ENCODE measurements around the gene KLK7. TPM values are rescaled to one million over a fixed set of nuclear protein-coding genes. Genes with fewer than 3 reads are reported as not detected.

Gene KLK7
- total and polyA plus RNA-seq, 10 of the 15 experiments (the other 5 are each of a cell fraction or from before 2014, with no cell fraction given): not detected

DNA sequence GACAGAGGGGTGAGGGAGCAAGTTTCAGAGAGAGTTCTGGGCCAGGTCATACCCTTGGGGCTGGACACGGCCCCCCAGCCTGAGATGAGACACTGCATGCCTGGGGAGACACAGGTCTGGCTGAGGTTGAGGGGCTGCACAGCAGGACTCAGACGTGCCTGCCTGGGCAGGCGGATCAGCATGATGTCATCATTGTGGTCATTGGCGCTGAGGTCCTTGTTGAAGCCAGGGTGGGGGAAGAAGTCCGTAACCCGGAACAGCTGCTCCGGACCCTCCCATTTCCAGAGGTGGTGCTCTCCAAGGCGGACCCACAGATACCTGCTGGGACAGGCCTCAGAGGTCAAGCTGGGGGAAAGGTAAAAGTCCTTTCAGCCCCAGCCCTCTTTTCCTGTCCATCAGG is 22.7 kb upstream of the KLK7 start (continued):
- TF ChIP-seq, protein P1, sequence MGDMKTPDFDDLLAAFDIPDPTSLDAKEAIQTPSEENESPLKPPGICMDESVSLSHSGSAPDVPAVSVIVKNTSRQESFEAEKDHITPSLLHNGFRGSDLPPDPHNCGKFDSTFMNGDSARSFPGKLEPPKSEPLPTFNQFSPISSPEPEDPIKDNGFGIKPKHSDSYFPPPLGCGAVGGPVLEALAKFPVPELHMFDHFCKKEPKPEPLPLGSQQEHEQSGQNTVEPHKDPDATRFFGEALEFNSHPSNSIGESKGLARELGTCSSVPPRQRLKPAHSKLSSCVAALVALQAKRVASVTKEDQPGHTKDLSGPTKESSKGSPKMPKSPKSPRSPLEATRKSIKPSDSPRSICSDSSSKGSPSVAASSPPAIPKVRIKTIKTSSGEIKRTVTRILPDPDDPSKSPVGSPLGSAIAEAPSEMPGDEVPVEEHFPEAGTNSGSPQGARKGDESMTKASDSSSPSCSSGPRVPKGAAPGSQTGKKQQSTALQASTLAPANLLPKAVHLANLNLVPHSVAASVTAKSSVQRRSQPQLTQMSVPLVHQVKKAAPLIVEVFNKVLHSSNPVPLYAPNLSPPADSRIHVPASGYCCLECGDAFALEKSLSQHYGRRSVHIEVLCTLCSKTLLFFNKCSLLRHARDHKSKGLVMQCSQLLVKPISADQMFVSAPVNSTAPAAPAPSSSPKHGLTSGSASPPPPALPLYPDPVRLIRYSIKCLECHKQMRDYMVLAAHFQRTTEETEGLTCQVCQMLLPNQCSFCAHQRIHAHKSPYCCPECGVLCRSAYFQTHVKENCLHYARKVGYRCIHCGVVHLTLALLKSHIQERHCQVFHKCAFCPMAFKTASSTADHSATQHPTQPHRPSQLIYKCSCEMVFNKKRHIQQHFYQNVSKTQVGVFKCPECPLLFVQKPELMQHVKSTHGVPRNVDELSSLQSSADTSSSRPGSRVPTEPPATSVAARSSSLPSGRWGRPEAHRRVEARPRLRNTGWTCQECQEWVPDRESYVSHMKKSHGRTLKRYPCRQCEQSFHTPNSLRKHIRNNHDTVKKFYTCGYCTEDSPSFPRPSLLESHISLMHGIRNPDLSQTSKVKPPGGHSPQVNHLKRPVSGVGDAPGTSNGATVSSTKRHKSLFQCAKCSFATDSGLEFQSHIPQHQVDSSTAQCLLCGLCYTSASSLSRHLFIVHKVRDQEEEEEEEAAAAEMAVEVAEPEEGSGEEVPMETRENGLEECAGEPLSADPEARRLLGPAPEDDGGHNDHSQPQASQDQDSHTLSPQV (IDR thresholded peaks at IDR 0.05): no peak
- no peak for TF ChIP-seq MEF2B (IDR thresholded peaks at IDR 0.05; ENCODE audit: partially characterized antibody, poor library complexity, severe bottlenecking)
- TF ChIP-seq SUPT20H (IDR thresholded peaks at IDR 0.05; ENCODE audit: borderline replicate concordance, control insufficient read depth, low read depth, low read length): no peak

DNA sequence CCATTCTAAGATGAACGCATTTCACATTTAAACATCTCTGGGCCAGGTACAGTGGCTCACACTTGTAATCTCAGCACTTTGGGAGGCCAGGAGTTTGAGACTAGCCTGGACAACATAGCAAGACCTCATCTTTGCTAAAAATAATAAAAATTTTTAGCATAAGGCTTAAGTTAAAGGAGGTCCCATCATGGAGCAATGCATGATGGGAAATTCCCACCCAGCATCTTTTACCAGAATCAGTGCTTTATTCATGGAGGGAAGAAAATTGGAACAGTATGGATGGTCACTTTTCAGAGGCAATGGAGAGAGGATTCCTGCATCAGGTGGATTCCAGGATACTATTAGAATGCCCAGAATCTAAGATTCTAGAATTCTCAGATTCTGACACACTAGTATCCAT is 21.5 kb upstream of the KLK7 start:
- no peaks in the 10 kb centered on the region for H3K27me3 ChIP-seq (replicated peaks in 1 of 2; ENCODE audit: control insufficient read depth in 2 of 2, insufficient read depth in 2 of 2, low read length in 1 of 2)
- DNase-seq (ENCODE audit: low read depth, low spot score) (no peak), FAIRE-seq (no peak), ATAC-seq (no peak)
- H3K9ac ChIP-seq (ENCODE audit: control insufficient read depth, insufficient read depth, low read length): no peak overlapping the region
- no peak for TF ChIP-seq ATF7 (IDR thresholded peaks at IDR 0.05; ENCODE audit: low read depth)
- TF ChIP-seq POLR2A (IDR thresholded peaks at IDR 0.05; ENCODE audit: low read depth, low read length): no peak
- TF ChIP-seq ZNF622 (IDR thresholded peaks at IDR 0.05): no peak
- no peak for TF ChIP-seq EGR1 (IDR thresholded peaks at IDR 0.05; ENCODE audit: borderline replicate concordance in 1 of 2, low read depth in 2 of 2, low read length in 2 of 2)
- TF ChIP-seq MYC (IDR thresholded peaks at IDR 0.05; ENCODE audit: insufficient read depth, insufficient read length, insufficient replicate concordance, low read length, severe bottlenecking): no peak
- TF ChIP-seq ZSCAN29 (IDR thresholded peaks at IDR 0.05): no peak
- H4K20me1 ChIP-seq (ENCODE audit: control insufficient read depth, insufficient read depth): no peaks in the 10 kb centered on the region
- ChIA-PET POLR2A (no interaction called here), SMC1A (ENCODE audit: uncharacterized antibody, unreplicated experiment) (no interaction called here), RAD21 (ENCODE audit: unreplicated experiment) (no interaction called here), CTCF (no interaction called here)
- no peak overlapping the region for H3K4me3 ChIP-seq
- no peaks in the 10 kb centered on the region for H3K9me3 ChIP-seq (replicated peaks; ENCODE audit: control insufficient read depth, insufficient read depth, low read length)
- BruUV-seq (replicated peaks): no TSS peak
- H2AFZ ChIP-seq (ENCODE audit: control insufficient read depth, low read depth, low read length): no peak overlapping the region
- in situ Hi-C loops (cut with MboI): no loop called here
- no peaks in the 10 kb centered on the region for H3K4me1 ChIP-seq (ENCODE audit: control insufficient read depth, insufficient read depth, low read length)
- intact Hi-C loops (cut with micrococcal nuclease; ENCODE audit: unreplicated experiment): no loop called here
- no peak overlapping the region for H3K27ac ChIP-seq (ENCODE audit: control insufficient read depth, insufficient read depth)
- no peaks in the 10 kb centered on the region for H3K79me2 ChIP-seq (ENCODE audit: control insufficient read depth, insufficient read depth, low read length)
- no peaks in the 10 kb centered on the region for H3K36me3 ChIP-seq (ENCODE audit: control insufficient read depth in 2 of 2, insufficient read depth in 2 of 2, low read length in 1 of 2)
- 86% methylated on average over 1 of the region's 1 CpG for WGBS (ENCODE audit: insufficient coverage, insufficient replicate concordance, low lambda C conversion rate, missing lambda C conversion rate)
- no peak overlapping the region for H3K4me2 ChIP-seq (ENCODE audit: control insufficient read depth, insufficient read depth)
